DMS79 treated with DMSO at 0.1 percent for 48 hours (cell line): ENCODE data around the gene TRIM37.

Experiments
- DNase-seq: peaks from one replicate; lab custom pipeline; 2025; lab: John Stamatoyannopoulos, UW

The TRIM37 gene

GRCh38 chr17:58932956-58933355 is 173.7 kb downstream of the TRIM37 start:
- no peak for DNase-seq
